ENCODE data around the gene CPE.

- TF ChIP-seq CTCF (IDR thresholded peaks at IDR 0.05) (no peak), POLR2AphosphoS5 (IDR thresholded peaks at IDR 0.05; ENCODE audit: low read depth, low read length) (no peak), REST (IDR thresholded peaks at IDR 0.05; ENCODE audit: insufficient read depth in 1 of 2, low read depth in 2 of 2, low read length in 1 of 2) (no peak), TCF7L2 (IDR thresholded peaks at IDR 0.05; ENCODE audit: low read depth, low read length) (no peak)
These were observed 139.3 kb downstream of the CPE start for GRCh38 chr4:165518024-165518616.

All from Panc1 (cell line).